IMR-90 (cell line): ENCODE results near the gene HYOU1. TPM values are rescaled to one million over a fixed set of nuclear protein-coding genes. Genes with fewer than 3 reads are reported as not detected.

Source experiments
- ATAC-seq: fragments of 200-7000 bp; cut with Tn5 transposase; 2 replicates; pipeline ENCODE4 v1.9.1; 2020; ENCODE audit warnings: low read depth, mild to moderate bottlenecking, moderate library complexity
- BruUV-seq: library from RNA; stranded (reverse); fragments of 400-500 nt; replicated peaks from 2 replicates; lab custom pipeline; 2021; lab: Mats Ljungman, UMichigan
- CTCF ChIA-PET: fragments of 300-600 bp; formaldehyde crosslinking; extraction: SDS; loops from one replicate; lab custom pipeline; 2021; ENCODE audit warnings: antibody characterized with exemption; lab: Yijun Ruan, JAX
- POLR2A ChIA-PET: fragments of 300-600 bp; sonication (Branson Sonifier 250); formaldehyde crosslinking; loops from one replicate; lab custom pipeline; 2022; ENCODE audit warnings: antibody characterized with exemption; ENCODE audit not compliant: unreplicated experiment; lab: Charles Lee
- DNase-seq: peaks from one replicate; pipeline ENCODE4 v3.0.0; 2013
- H2AFZ ChIP-seq: replicated peaks from 2 replicates; pipeline ENCODE3; 2013; ENCODE audit warnings: low read length, mild to moderate bottlenecking; ENCODE audit not compliant: poor library complexity
- H2AK5ac ChIP-seq: 2 replicates; pipeline ENCODE4 v1.6.1; 2013; ENCODE audit warnings: low read depth, low read length, inconsistent platforms
- H2AK9ac ChIP-seq: replicated peaks from 2 replicates; pipeline ENCODE3; 2013; ENCODE audit warnings: mild to moderate bottlenecking, low read depth, low read length, moderate library complexity; ENCODE audit not compliant: poor library complexity
- H2BK120ac ChIP-seq: 2 replicates; pipeline ENCODE4 v1.6.1; 2013; ENCODE audit warnings: low read depth, low read length, inconsistent platforms
- H2BK15ac ChIP-seq: 3 replicates; pipeline ENCODE4 v1.6.1; 2013; ENCODE audit warnings: low read depth, low read length, inconsistent platforms
- H2BK20ac ChIP-seq: 2 replicates; pipeline ENCODE4 v1.6.1; 2013; ENCODE audit warnings: low read depth, mild to moderate bottlenecking, inconsistent platforms, low read length, moderate library complexity
- H2BK5ac ChIP-seq: 2 replicates; pipeline ENCODE4 v1.6.1; 2013; ENCODE audit warnings: mild to moderate bottlenecking, low read depth, low read length, inconsistent platforms; ENCODE audit not compliant: poor library complexity, severe bottlenecking
- H3K14ac ChIP-seq: replicated peaks from 2 replicates; pipeline ENCODE4 v1.6.1; 2013; ENCODE audit warnings: low read depth, low read length, inconsistent platforms
- H3K18ac ChIP-seq: 2 replicates; pipeline ENCODE4 v1.6.1; 2013; ENCODE audit warnings: low read depth, low read length, control low read depth
- H3K23ac ChIP-seq: 2 replicates; pipeline ENCODE4 v1.6.1; 2013; ENCODE audit warnings: low read depth, low read length, inconsistent platforms
- H3K27ac ChIP-seq: 2 replicates; pipeline ENCODE4 v1.5.1; 2013; ENCODE audit warnings: mild to moderate bottlenecking, control low read depth, low read length; ENCODE audit not compliant: insufficient read depth
- H3K27me3 ChIP-seq: 2 replicates; pipeline ENCODE4 v1.6.1; 2013; ENCODE audit warnings: low read length; ENCODE audit not compliant: control insufficient read depth, insufficient read depth
- H3K36me3 ChIP-seq: 2 replicates; pipeline ENCODE4 v1.6.1; 2013; ENCODE audit warnings: low read length, mixed read lengths; ENCODE audit not compliant: control insufficient read depth, insufficient read depth
- H3K4ac ChIP-seq: 2 replicates; pipeline ENCODE4 v1.6.1; 2013; ENCODE audit warnings: low read depth, low read length, inconsistent platforms
- H3K4me1 ChIP-seq: 2 replicates; pipeline ENCODE4 v1.6.1; 2013; ENCODE audit warnings: low read length, mixed read lengths; ENCODE audit not compliant: control insufficient read depth, insufficient read depth
- H3K4me2 ChIP-seq: 2 replicates; pipeline ENCODE4 v1.6.1; 2013; ENCODE audit warnings: low read depth, mild to moderate bottlenecking, control low read depth, low read length, moderate library complexity
- H3K4me3 ChIP-seq: 2 replicates; pipeline ENCODE4 v1.5.1; 2013; ENCODE audit warnings: low read depth, mild to moderate bottlenecking, control low read depth, low read length, moderate library complexity; ENCODE audit not compliant: insufficient read depth
- H3K56ac ChIP-seq: 2 replicates; pipeline ENCODE4 v1.6.1; 2013; ENCODE audit warnings: low read length, inconsistent platforms; ENCODE audit not compliant: insufficient read depth; ENCODE audit errors: extremely low read depth
- H3K79me1 ChIP-seq, 2 experiments: 2 replicates each; pipeline ENCODE4 v1.6.1; 2013; ENCODE audit warnings: low read length in 2 of 2, inconsistent platforms in 1 of 2, low read depth in 1 of 2
- H3K9ac ChIP-seq: 2 replicates; pipeline ENCODE4 v1.6.1; 2013; ENCODE audit warnings: low read depth, low read length, control low read depth
- H3K9me1 ChIP-seq: 2 replicates; pipeline ENCODE4 v1.6.1; 2013; ENCODE audit warnings: low read length, inconsistent platforms; ENCODE audit not compliant: insufficient read depth
- H3K9me3 ChIP-seq: 2 replicates; pipeline ENCODE4 v1.6.1; 2013; ENCODE audit warnings: low read length; ENCODE audit not compliant: control insufficient read depth, insufficient read depth
- H4K20me1 ChIP-seq: 2 replicates; pipeline ENCODE4 v1.6.1; 2013; ENCODE audit warnings: low read length, inconsistent platforms; ENCODE audit not compliant: insufficient read depth
- H4K5ac ChIP-seq: 2 replicates; pipeline ENCODE4 v1.6.1; 2013; ENCODE audit warnings: mild to moderate bottlenecking, low read depth, low read length, control low read depth
- H4K8ac ChIP-seq, 2 experiments: 2 replicates each; pipeline ENCODE4 v1.6.1; 2013; ENCODE audit warnings: low read depth in 2 of 2, low read length in 2 of 2, control low read depth in 1 of 2, inconsistent platforms in 1 of 2
- H4K91ac ChIP-seq: 2 replicates; pipeline ENCODE4 v1.6.1; 2013; ENCODE audit warnings: low read depth, low read length, inconsistent platforms; ENCODE audit not compliant: insufficient read depth
- CHD1 ChIP-seq: IDR thresholded peaks from 2 replicates; pipeline ENCODE4 v1.6.1; 2012; ENCODE audit warnings: low read depth, low read length, improper control_type of control experiment
- MXI1 ChIP-seq: IDR thresholded peaks from 2 replicates; pipeline ENCODE4 v1.6.1; 2012; ENCODE audit warnings: low read depth, mild to moderate bottlenecking, low read length, moderate library complexity, borderline replicate concordance
- RAD21 ChIP-seq: IDR thresholded peaks from 2 replicates; pipeline ENCODE4 v1.6.1; 2012; ENCODE audit warnings: low read length, improper control_type of control experiment
- RCOR1 ChIP-seq: IDR thresholded peaks from 2 replicates; pipeline ENCODE4 v1.6.1; 2012; ENCODE audit warnings: mild to moderate bottlenecking, low read length, improper control_type of control experiment; ENCODE audit not compliant: insufficient replicate concordance
- SMC3 ChIP-seq: fragments of 150-350 bp; IDR thresholded peaks from 2 replicates; pipeline ENCODE4 v1.6.1; 2016; ENCODE audit warnings: low read depth, mild to moderate bottlenecking, antibody characterized with exemption, low read length, moderate library complexity
- WGBS, 2 experiments: methylation state at CpG; one replicate each; pipeline versions ENCODE4 v1.1.5 to v1.1.7; 2013; ENCODE audit warnings: missing lambda C conversion rate in 2 of 2; ENCODE audit not compliant: insufficient read length in 1 of 2; ENCODE audit errors: extremely low coverage in 2 of 2; 5-methylcytosine and 5-hydroxymethylcytosine counted together
- dilution Hi-C: fragments of 300-500 bp; cut with HindIII; formaldehyde crosslinking; loops from one replicate; pipeline ENCODE4 v1.14.3; 2018; ENCODE audit warnings: low sequenced_read_pairs; ENCODE audit not compliant: unreplicated experiment
- in situ Hi-C: fragments of 300-500 bp; cut with MboI; formaldehyde crosslinking; loops from 3 replicates; pipeline ENCODE4 v1.14.3; 2019; ENCODE audit warnings: low sequenced_read_pairs, inconsistent platforms, mixed read lengths
- intact Hi-C: fragments of 100-400 bp; cut with micrococcal nuclease; formaldehyde crosslinking; loops from 2 replicates; pipeline ENCODE4 v1.10.0; 2022
- polyA plus RNA-seq, 3 experiments: library from polyadenylated mRNA; depleted of rRNA; stranded (reverse); fragments of >200 nt; gene quantifications; 2 replicates each; pipeline ENCODE4 v1.2.3, GENCODE V29; 2012; ENCODE audit warnings: low replicate concordance in 1 of 3
- total RNA-seq: library from RNA; depleted of rRNA; stranded (reverse); fragments of >200 nt; gene quantifications from 2 replicates; pipeline ENCODE4 v1.2.3, GENCODE V29; 2012
- TF ChIP-seq, protein P1 (sequence below): fragments of 150-350 bp; IDR thresholded peaks from 2 replicates; pipeline ENCODE4 v1.6.1; 2017; ENCODE audit warnings: mild to moderate bottlenecking, antibody characterized with exemption, low read length, low read depth
- TF ChIP-seq, protein P2 (sequence below): conservative IDR thresholded peaks from 2 replicates; pipeline ENCODE4 v1.5.1; 2012; ENCODE audit warnings: mild to moderate bottlenecking, low read depth, low read length, improper control_type of control experiment

The HYOU1 gene
- total and polyA plus RNA-seq, 2 of the 4 experiments (the other 2 are of a cell fraction): 117 to 181 TPM

DNA sequence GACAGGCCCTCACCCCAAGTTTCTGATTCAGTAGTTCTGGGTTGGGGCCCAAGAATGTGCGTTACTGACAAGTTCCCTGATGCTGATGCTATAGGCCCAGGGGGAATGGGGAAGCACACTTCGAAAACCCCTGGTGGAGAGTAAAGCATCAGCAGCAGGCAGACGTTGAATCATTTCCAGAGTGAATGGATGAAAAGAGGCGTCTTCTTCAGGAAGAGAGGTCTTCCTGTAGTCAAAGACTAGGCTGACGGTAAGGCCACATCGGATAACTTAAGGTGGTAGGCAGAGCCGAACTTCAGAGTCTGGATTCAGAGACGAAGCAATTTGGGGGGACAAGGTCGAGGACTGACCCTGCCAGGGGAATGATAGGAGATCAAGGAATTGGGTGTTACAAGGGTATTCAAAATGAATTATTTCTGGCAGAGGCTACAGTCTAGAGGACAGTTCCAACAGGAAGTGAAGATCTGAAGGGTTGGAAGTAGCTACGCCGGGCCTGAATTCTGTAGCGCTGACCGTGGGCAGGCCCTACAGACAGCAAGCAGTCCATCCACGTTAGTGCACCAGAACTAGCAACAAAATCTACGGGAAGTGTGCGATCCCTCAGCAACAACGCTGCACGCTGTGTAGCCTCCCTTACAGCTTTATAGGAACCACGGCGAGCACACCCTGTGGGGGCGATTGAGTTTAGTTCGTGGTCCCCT, 59.9 kb downstream of the HYOU1 start:
- 0 out of 3 replicates have a peak overlapping the region, but pooled peaks have one; percentile 17 for H2BK15ac ChIP-seq
- dilution Hi-C loops: no loop called here
- peak overlapping the region; percentile 93 for H2AFZ ChIP-seq
- no peaks in the 10 kb centered on the region for H4K20me1 ChIP-seq
- DNase-seq (peak; percentile 44), ATAC-seq (peak; percentile 21)
- peak overlapping the region; percentile 97; the same call in 1 of the 2 replicates for H3K14ac ChIP-seq
- H3K23ac ChIP-seq: peak overlapping the region; percentile 96
- peak overlapping the region; percentile 63 for H2BK5ac ChIP-seq
- in situ Hi-C loops: no loop called here
- peak overlapping the region; percentile 80 for H2AK5ac ChIP-seq
- H2AK9ac ChIP-seq: peak overlapping the region; percentile 18
- H3K4me3 ChIP-seq: peak overlapping the region; percentile 83
- H3K4me1 ChIP-seq: peaks cover 7% of the 10 kb centered on the region
- peaks cover 8% of the 10 kb centered on the region for H3K9me1 ChIP-seq
- H4K8ac ChIP-seq: peak overlapping the region; percentile 92 to 93
- peak overlapping the region; percentile 62 for H3K27ac ChIP-seq
- CTCF ChIA-PET: no interaction called here
- intact Hi-C loops: no loop called here
- H2BK120ac ChIP-seq: no peak overlapping the region
- peak overlapping the region; percentile 91 for H3K4ac ChIP-seq
- WGBS, 2 experiments: 47% methylated on average over 9 of the region's 22 CpGs; no CpG with 5 or more reads in 1 of the 2 experiments
- H3K56ac ChIP-seq: peak overlapping the region; percentile 37
- H3K79me1 ChIP-seq: peaks cover 22 to 50% of the 10 kb centered on the region in 2 experiments
- H3K36me3 ChIP-seq: peaks cover 4% of the 10 kb centered on the region
- H3K9ac ChIP-seq: peak overlapping the region; percentile 87
- POLR2A ChIA-PET: interaction anchor here (0.6 kb wide), 1 partner anchor 340 kb away, joined by 3 read pairs; no protein-coding TSS in a partner anchor
- H2BK20ac ChIP-seq: no peak overlapping the region
- no peaks in the 10 kb centered on the region for H3K27me3 ChIP-seq
- H3K18ac ChIP-seq: no peak overlapping the region
- peak overlapping the region; percentile 90 for H4K5ac ChIP-seq
- H4K91ac ChIP-seq: peak overlapping the region; percentile 83
- H3K4me2 ChIP-seq: peak overlapping the region; percentile 98
- no peaks in the 10 kb centered on the region for H3K9me3 ChIP-seq
- no TSS peak for BruUV-seq
- no peak for TF ChIP-seq RCOR1
- TF ChIP-seq, protein P1, sequence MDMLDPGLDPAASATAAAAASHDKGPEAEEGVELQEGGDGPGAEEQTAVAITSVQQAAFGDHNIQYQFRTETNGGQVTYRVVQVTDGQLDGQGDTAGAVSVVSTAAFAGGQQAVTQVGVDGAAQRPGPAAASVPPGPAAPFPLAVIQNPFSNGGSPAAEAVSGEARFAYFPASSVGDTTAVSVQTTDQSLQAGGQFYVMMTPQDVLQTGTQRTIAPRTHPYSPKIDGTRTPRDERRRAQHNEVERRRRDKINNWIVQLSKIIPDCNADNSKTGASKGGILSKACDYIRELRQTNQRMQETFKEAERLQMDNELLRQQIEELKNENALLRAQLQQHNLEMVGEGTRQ: no peak
- no peak for TF ChIP-seq RAD21
- no peak for TF ChIP-seq SMC3
- TF ChIP-seq, protein P2, sequence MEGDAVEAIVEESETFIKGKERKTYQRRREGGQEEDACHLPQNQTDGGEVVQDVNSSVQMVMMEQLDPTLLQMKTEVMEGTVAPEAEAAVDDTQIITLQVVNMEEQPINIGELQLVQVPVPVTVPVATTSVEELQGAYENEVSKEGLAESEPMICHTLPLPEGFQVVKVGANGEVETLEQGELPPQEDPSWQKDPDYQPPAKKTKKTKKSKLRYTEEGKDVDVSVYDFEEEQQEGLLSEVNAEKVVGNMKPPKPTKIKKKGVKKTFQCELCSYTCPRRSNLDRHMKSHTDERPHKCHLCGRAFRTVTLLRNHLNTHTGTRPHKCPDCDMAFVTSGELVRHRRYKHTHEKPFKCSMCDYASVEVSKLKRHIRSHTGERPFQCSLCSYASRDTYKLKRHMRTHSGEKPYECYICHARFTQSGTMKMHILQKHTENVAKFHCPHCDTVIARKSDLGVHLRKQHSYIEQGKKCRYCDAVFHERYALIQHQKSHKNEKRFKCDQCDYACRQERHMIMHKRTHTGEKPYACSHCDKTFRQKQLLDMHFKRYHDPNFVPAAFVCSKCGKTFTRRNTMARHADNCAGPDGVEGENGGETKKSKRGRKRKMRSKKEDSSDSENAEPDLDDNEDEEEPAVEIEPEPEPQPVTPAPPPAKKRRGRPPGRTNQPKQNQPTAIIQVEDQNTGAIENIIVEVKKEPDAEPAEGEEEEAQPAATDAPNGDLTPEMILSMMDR: peak; percentile 27; the same call in 1 of the 2 replicates
- no peak for TF ChIP-seq CHD1
- TF ChIP-seq MXI1: no peak
